GM03348 (cell line): Measurements from ENCODE around the gene MARCHF9.

Experiments
- DNase-seq: peaks from one replicate; pipeline ENCODE4 v3.0.0; 2012; ENCODE audit warnings: low spot score

Gene MARCHF9

DNA sequence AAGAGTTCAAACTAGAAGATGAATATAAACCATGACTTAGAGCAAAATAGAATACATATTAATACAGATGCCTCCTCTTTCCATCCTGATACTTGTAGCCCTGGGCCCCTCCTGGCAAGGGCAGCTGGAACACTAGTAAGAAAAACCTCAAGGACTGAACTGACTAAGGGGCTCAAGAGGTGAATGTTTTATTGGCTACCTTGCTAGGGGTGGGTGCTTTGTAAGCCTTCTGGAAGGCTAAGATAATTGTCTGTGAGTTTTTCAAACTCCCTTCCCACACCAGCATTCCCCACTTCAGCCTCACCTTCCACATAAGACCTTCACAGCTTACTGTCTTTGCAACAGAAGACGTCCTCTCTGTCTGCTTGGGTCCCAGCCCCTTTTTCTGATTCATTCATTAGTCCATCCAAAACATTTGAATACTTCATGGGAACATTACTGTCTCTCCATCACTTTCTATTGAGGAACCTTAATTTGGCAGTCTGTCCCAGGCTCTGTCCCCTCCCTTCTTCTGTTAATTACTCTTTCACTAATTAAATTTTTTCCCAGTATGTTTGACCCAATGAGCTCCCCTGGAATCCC, 1.1 kb upstream of the MARCHF9 start:
- no peak for DNase-seq

DNA sequence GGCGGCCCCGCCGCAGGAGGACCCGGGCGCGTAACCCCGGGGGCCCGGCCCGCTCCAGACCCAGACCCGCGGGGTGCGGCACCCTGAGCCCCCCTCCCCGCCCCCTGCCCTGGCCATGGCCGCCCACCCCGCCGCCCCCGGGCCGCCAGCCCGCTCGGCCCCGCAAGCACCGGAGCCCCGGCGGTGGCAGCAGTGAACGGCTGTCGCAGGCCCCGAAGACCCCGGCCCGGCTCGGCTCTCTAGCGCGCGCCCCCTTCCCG, 221 bp downstream of the MARCHF9 start:
- DNase-seq: no peak

DNA sequence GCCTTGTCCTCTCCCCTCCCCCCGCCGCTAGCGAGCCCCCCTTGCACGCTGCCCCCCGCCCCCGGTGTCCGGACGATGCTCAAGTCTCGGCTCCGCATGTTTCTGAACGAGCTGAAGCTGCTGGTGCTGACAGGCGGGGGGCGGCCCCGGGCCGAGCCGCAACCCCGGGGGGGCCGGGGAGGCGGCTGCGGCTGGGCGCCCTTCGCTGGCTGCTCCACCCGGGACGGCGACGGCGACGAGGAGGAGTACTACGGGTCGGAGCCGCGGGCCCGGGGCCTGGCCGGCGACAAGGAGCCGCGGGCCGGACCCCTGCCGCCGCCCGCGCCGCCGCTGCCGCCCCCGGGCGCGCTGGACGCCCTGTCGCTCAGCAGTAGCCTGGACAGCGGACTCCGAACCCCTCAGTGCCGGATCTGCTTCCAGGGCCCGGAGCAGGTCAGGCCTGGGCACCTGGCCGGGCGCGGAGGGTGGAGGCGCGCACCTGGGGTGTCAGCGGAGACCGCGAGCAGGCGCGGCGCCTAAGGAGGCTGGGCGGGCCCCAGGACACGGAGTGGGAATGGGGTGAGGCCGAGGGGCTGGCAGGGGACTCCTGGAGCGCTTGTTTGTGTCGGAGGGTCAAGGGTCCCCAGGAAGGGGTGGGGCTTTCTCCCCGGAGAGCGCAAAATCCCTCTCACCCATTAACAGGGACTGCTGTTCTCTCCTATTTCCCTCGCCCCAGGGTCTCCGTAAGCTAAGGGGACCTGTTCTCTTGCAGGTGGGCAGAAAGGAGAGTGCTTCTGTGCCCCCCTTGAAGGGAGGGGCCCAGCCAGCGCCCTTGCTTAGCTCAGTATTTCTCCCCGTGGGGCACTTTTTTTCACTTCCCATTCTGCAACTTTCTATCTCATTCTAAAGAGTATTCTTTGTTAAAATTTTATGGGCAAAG, 810 bp downstream of the MARCHF9 start:
- DNase-seq: no peak

DNA sequence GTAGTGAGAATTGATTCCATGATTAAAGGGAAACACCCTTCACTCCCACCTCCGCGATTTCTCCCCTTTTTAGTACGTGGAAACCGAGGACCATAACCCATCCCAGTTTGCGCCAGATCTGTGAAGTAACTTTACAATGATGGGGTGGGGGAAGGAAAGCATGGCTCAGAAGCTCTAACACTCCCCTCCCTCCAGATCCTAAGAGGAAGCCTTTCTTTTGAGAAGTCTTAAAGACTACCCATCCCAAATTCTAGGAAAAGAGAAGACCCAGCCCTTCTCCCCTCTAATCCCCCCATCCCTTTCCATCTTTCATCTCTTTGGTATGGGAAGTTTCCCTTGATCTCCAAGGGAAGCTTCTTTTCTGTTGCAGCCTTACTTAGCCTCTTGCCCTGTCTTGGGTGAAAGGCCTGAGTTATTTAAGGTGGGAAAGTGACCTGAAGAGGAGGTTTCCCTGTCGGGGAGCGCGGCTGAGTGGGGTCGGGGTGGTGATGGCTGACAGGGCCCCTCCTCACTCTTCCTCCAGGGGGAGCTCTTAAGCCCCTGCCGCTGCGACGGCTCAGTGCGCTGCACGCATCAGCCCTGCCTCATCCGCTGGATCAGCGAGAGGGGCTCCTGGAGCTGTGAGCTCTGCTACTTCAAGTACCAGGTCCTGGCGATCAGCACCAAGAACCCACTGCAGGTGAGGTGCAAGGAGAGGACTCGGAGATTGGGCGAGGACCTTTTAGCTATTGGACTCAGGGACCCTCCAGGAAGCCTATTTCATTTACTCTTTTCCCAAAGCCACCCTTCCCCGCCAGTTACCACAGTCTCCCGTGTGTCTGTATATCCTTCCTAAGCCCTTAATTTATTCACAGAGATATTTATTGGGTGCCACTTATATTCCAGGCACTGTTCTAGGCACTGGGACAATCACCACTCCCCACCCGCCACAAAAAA, 1.8 kb downstream of the MARCHF9 start:
- DNase-seq: no peak

DNA sequence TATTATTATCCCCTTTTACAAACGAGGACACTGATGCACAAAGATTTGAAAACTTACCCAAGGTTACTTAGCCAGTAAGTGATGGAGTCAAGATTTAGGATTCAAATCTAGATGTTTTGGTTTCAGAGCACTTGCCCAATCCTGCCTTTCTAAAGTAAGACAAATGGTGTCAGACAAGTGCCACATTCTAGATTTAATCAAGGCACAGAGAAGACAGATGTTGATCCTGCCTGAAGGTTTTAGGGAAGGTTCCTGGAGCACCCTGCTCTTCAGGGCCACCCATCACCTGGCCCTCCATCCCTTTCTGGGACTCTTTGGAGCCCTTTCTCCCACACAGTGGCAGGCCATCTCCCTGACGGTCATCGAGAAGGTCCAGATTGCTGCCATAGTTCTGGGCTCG, 2.9 kb downstream of the MARCHF9 start:
- no peak for DNase-seq

DNA sequence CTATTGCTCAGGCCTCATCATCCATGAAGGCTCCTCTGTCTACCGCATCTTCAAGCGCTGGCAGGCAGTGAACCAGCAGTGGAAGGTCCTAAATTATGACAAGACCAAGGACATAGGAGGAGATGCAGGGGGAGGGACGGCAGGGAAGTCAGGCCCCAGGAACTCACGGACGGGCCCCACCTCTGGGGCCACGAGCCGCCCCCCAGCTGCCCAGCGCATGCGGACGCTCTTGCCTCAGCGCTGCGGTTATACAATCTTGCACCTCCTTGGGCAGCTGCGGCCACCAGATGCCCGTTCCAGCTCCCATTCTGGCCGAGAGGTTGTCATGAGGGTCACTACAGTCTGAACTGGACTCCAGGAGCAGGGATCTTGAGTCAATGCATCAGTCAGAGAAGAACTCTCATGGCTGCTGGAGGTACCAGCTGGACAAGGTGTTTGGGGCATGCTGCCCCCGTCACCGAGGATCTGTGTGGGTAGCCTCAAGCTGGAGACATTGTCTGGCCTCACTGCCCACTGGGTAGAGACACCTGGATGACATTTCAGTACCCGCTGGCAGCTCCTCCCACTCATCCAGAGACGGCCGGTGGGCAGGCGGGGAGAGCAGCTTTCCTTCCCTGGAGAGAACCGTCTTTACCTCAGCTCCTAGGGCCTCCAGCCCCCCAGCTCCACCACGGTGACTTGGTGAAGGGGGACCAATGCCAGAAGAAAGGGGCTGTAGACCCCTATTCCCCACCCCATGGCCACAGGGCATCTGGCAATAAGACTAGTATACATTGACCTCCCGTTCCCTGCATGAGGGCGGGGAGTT, 3.9 kb downstream of the MARCHF9 start:
- DNase-seq: no peak

DNA sequence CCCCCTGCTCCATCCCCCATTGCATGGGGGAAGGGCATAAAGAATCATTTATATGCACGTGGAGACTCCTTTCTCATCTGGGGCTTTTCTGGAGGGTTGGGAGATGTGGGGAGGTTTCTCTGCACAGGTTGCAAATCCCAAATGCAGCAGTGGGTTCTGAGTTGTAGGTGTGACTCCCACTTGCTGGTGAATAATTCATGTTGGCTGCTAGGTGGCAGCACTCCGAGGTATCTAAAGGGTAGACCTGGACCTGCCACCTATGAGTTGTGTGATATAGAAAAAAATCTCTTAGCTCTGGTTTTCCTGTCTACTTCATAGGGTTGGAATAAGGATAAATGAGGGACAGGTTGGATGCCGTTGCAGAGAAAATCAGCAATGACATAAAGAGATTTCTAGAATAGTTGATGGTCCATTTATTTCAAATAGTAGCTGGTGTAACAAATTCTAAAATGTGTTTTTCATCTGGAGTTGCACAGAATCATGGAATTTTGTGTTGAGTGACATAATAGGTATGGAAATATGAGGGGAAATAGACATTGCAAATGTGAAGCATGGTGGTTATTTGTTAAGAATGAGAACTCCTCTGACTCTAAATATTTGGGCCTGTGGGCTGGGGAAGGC, 4.6 kb downstream of the MARCHF9 start:
- DNase-seq: no peak

DNA sequence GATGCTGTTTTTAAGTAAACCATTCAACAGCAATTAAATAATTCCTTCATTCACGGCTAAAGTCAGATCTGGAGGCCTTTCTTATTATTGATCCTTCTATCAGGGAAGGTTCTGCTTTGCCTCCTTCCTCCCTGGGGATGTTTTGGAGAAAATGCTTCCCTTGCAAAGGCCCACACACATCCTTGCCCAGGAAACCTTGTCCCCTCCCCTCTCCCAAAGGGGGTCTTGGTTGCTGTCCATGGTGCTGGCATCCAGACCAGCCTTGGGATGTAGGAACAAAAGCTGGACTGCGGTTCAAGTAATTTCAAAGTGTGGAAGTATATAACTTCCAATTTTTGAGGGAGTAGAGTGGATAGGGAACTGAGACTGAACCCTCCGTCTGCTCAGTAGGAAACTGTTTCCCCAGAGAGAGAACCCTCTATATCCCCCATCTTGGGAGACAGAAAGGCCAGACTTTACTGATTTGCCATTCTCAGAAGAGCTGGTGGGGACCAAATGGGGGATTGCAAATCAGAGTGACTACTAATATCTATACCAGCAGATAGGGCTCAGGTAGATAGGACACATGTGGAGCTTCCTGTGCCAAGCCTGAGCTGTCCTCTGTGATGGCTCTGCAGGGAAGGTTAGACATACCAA, 5.6 kb downstream of the MARCHF9 start:
- no peak for DNase-seq

DNA sequence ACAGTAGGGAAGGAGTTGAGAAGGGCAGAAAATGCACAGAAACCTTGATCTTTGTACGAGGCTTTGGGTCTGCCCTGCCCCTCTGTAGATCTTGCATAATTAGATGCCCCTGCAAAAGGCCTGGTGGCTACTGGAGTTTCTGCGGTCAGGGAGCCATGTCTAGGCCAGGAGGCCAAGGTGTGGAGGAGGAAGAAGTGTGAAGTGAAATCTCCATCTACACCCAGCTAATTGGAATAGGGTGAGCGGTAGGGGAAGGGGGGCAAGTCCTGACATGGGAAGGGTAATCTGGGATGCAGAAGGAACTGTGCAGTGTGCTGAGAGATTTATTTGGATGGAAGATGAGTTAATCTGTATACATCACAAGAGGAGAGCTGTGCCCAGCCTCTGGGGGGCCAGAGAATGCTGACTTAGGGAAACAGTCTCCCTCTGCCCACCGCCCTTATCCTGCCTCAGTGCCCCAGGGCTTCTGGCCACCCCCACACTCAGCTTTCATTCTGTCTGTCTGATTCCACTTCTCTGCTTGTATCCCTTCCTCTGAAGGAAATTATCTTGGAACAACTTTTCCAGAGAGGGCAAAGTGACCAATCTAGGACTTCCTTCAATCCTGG, 6.6 kb downstream of the MARCHF9 start:
- no peak for DNase-seq

DNA sequence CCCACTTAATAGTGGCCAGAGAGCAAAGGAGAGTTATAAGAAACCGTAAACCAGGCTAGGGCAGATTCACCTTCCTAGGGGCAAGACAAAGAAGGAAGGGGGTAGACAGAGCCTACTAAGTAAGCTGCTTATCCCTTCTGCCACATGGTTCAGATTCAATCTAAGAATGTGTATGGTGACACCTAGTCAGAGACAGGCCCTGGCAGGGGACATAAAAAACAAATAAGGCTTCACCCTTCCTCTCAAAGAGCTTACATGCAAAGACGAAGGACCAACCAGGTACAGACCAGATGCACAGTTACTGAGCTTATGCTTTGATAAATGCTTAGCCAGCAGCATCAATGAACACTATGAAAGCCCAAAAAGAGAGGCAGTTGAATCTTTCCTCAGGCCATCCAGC, 7.6 kb downstream of the MARCHF9 start:
- no peak for DNase-seq

DNA sequence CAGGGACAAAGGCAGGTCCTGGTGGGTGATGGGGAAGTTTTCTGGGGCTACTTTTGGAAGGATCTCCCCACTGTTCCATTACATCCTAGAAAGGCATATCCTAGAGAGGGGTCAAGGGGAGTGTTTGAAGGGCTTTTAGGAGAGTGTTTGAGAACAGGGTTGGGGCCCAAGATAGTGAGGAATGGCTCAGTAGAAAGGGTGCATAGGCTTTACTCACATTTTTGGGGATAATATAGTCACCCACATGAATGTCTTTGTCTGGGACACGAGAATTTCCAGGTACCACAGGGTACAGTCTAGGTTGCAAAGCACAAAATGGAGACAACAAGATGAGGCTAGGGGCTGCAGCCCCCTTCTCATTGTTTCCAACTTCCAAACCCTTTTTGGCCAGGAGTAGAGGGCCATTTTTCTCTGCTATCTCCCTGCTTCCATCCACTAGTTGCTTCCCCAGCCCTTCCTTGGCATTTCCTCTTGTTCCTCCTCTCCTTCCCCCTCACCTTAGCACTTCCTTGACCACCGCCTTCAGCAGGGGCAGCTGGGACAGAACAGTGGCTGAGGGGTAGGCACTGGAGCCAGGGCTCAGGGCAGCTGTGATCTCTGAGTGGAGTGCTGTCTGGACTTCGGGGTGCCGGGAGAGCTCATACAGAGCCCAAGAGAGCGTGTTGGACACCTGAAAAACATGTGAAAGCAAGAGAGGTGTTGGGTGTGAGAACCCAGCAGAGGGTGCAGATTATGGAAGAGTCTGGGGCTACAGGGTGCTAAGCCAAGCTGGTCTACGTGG, 9.2 kb downstream of the MARCHF9 start:
- DNase-seq: no peak

DNA sequence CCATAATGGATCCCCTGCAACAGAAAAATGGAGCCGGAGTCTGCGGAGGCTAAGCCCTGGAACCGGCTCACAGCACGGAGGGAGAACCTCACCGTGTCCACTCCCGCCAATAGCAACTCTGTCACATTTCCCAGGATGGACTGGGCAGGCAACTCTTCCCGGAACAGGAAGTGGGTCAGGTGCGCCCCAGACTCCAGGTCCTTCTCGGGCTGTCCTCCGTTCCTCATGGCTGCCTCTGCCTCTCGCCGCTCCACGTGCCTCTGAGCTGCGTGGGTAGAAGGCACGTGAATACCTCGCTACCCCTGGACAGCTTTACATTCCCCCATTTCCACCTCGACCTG, 9.7 kb downstream of the MARCHF9 start:
- no peak for DNase-seq

DNA sequence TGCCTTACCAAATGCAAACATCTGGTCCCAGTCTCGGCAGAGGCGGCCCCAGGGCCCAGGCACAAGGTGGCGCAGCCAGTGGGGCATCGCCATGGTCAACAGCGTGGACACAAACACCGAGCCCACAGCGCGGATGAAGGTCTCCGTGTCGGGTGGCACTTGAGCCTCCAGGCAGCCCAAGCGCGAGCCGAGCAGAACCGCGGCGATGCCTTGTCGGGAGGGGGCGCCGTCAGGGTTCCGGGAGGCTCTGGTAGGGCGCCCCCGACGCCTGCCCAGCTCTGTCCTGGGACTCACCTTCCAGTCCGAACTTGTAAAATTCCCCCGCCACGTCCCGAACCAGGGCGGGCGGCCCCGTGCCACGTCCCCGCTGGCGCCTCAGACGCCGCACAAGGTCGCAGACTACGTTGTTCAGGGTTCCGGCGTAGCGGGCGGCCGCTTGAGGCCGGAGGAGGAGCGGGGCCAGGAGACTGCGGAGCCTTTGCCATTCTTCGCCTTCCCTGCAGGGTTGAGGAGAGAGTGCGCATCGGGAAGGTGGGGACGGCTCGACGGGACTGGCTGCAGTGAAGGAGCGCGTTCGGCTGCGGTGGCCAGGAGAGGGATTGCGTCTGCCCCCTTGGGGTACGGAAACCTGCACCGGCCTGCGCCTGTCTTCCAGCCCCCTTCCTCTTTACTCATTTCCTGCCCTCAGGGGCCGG, 10.2 kb downstream of the MARCHF9 start:
- peak; percentile 52 for DNase-seq

DNA sequence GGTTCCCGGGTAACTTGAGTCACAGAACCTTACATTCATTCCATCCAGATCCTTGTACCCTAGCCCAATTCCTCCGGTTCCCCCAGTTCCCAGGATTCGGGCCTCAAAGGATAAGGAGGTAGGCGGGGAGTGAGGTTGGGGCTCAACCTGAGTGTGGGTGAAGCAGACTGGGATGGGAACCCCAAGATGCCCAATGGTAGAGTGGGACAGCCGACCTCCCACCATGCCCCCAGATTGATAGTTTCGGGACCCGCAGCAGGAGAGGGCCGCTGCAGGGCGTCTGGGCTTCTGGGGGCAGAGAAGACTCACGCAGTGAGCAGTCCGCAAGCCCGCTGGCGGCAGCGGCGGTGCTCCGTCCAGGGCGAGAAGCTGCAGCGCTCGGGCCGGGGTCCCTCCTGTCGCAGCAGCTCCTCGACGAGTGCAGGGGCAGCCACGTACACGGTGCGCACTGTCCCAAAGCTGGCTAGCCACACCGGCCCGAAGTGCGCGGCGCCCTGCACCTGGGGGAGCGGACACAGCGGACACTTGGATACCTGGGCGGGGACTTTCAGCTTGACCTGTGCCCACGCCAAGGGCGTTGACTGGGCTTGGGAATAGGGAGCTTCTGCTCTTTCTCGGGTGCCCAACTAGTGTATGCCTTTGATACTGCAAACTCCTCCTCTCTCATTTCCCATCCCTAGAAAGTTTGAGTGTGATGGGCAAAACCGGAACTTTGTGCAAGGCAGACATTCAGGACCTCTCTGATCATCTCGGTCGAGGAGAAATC, 11.0 kb downstream of the MARCHF9 start:
- no peak for DNase-seq

DNA sequence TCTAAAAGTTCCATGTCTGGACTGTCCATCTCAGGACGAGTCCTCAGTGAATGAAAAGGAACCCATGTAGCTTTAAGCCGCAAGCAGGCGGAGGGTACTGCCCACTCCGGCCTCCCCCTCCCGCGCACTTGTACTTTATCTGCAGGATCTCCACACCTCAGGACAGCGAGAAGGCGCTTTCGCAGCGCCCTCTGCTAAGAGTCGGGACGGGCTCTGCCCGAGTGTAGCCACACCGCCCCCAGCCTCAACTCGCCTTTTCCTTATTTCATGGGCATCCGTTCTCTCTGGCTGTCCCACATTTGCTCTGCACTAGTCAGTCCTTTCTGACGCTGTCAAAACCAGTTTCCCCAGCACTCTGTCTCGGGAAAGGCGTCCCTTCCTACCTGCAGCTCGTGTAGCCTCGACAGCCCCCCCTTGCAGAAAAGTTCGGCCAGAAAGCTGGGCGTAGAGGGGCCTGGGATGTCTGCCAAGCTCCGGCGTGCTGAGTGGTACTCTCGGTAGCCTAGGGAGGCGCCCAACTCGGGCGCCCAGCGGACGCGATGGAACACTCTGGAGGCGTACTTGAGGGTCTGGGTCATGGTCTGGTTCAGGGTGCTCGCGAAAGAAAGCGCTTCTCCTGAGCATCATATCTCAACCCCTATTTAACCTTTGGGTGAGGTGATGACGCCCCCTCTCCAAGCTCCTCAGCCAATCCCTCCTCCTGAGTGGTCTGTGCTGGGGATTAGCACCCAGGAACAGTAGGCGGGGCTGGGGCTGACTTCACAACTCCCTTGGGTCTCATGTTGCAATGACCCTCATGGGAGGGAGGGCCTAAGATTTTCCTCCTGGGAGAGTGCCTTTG, 11.8 kb downstream of the MARCHF9 start, which contains the start of gene CYP27B1:
TSS of gene CYP27B1 (minus strand) at position 615 of the 841 bp plus-strand sequence. CDS start at position 578, 37 bp downstream.
- DNase-seq: peak; percentile 57

DNA sequence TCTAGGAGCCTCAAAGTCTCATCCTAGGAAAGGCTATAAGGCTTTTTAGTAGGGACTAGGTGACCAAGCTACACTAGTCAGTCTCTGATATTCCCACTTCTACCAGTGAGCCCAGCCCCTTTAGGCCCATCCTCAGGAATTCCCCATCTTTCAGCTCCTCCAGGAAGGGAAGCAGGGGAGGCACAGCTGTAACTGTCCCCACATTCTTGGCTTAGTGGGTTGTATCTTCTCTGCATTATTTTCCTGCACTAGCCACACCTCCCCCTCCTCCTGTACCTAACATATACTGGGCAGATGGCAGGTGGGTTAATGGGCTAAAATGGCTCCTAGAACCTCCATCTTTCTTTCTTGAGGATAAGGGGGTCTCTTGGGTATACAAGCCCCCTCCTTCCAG, 12.4 kb downstream of the MARCHF9 start:
- no peak for DNase-seq

DNA sequence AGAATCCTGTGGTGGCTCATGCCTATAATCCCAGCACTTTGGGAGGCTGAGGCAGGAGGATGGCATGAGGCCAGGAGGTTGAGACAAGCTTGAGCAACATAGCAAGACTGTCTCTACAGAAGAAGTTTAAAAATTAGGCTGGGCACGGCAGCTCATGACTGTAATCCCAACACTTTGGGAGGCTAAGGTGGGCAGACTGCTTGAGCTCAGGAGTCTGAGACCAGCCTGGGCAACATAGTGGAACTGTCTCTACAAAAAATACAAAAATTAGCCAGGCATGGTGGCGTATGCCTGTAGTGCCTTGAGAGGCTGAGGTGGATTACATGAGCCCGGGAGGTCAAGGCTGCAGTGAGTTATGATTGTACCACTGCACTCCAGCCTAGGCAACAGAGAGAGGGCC, 13.0 kb downstream of the MARCHF9 start:
- no peak for DNase-seq

DNA sequence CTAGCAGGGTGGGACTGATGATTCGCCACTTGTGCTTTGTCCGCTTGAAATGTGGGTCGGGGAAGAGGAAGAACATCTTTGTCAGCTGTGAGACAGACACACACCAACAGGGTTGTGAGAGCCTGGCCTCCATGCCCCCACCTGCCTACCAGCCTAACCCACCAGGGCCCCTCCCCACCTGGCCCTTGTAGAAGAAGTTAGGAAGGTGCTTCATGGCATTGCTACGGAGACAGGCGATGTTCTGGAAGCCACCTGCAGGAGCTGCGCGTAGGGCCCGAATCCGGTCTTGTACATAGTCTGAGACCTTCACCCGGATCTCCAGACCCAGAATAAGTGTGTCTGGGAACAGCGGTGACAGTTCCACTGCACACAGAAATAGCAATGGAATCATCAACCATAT, 14.7 kb downstream of the MARCHF9 start:
- DNase-seq: no peak
